HepG2 (cell line): ENCODE measurements around the gene AGRN. TPM values are rescaled to one million over a fixed set of nuclear protein-coding genes. Genes with fewer than 3 reads are reported as not detected.

ENCODE experiments used
- GZF1 ChIP-seq: sonication (generic); formaldehyde crosslinking; IDR thresholded peaks from 2 replicates; pipeline ENCODE4 v1.5.1; 2020; ENCODE audit warnings: mild to moderate bottlenecking, missing genetic modification reagents
- ISX ChIP-seq: sonication (generic); formaldehyde crosslinking; conservative IDR thresholded peaks from 2 replicates; pipeline ENCODE4 v1.5.0; 2020; ENCODE audit warnings: missing genetic modification reagents
- NFKB2 ChIP-seq: sonication (generic); formaldehyde crosslinking; IDR thresholded peaks from 2 replicates; pipeline ENCODE4 v1.4.0; 2020; ENCODE audit warnings: missing genetic modification reagents, borderline replicate concordance
- NR2F2 ChIP-seq: IDR thresholded peaks from 2 replicates; pipeline ENCODE4 v1.6.1; 2012; ENCODE audit warnings: low read depth, inconsistent platforms, borderline replicate concordance
- SMAD9 ChIP-seq: sonication (generic); formaldehyde crosslinking; IDR thresholded peaks from 2 replicates; pipeline ENCODE4 v1.5.1; 2020; ENCODE audit warnings: mild to moderate bottlenecking, missing genetic modification reagents
- SNAI1 ChIP-seq: sonication (generic); formaldehyde crosslinking; IDR thresholded peaks from 2 replicates; pipeline ENCODE4 v1.5.0; 2020; ENCODE audit warnings: mild to moderate bottlenecking, missing genetic modification reagents, borderline replicate concordance
- TP53 ChIP-seq: sonication (generic); formaldehyde crosslinking; conservative IDR thresholded peaks from 2 replicates; pipeline ENCODE4 v1.4.0; 2020; ENCODE audit warnings: missing genetic modification reagents
- TSC22D2 ChIP-seq: sonication (generic); formaldehyde crosslinking; IDR thresholded peaks from 2 replicates; pipeline ENCODE4 v1.5.1; 2020; ENCODE audit warnings: missing genetic modification reagents, mild to moderate bottlenecking, borderline replicate concordance
- ZNF354B ChIP-seq: sonication (generic); formaldehyde crosslinking; IDR thresholded peaks from 2 replicates; pipeline ENCODE4 v1.8.0; 2022; ENCODE audit warnings: mild to moderate bottlenecking, missing genetic modification reagents
- ZNF839 ChIP-seq: sonication (generic); formaldehyde crosslinking; IDR thresholded peaks from 2 replicates; pipeline ENCODE4 v1.4.0; 2020; ENCODE audit warnings: missing genetic modification reagents, mild to moderate bottlenecking, borderline replicate concordance
- ZNF841 ChIP-seq: sonication (generic); formaldehyde crosslinking; IDR thresholded peaks from 2 replicates; pipeline ENCODE4 v1.8.1; 2023; ENCODE audit warnings: missing genetic modification reagents, borderline replicate concordance
- polyA plus RNA-seq, 8 experiments: library from polyadenylated mRNA; depleted of rRNA in 3 of 8; stranded (reverse) in 7 of 8; unstranded in 1 of 8; fragments of >200 nt; fragmentation: Illumina TruSeq in 4 of 8; extraction: Trizol in 4 of 8; gene quantifications; 2 replicates each; pipeline versions ENCODE4 v1.2.1 to v1.2.3, GENCODE V29; 2011 to 2016; ENCODE audit warnings: low read depth in 4 of 8, missing spikeins in 1 of 8, mixed read lengths in 1 of 8; ENCODE audit not compliant: insufficient read depth in 1 of 8
- total RNA-seq, 5 experiments: library from RNA; depleted of rRNA; stranded (reverse); fragments of >200 nt; fragmentation: Illumina TruSeq; extraction: Trizol; gene quantifications; 2 replicates each; pipeline ENCODE4 v1.2.3, GENCODE V29; 2016; ENCODE audit warnings: low read depth in 1 of 5
- TF ChIP-seq, protein P1 (sequence below): sonication (generic); formaldehyde crosslinking; IDR thresholded peaks from 2 replicates; pipeline ENCODE4; 2020; ENCODE audit warnings: missing genetic modification reagents, mild to moderate bottlenecking, borderline replicate concordance
- TF ChIP-seq, protein P2 (sequence below): sonication (generic); formaldehyde crosslinking; IDR thresholded peaks from 2 replicates; pipeline ENCODE4 v1.4.0; 2020; ENCODE audit warnings: mild to moderate bottlenecking, missing genetic modification reagents
- TF ChIP-seq, protein P3 (sequence below): sonication (generic); formaldehyde crosslinking; IDR thresholded peaks from 2 replicates; pipeline ENCODE4 v1.5.0; 2020; ENCODE audit warnings: mild to moderate bottlenecking, missing genetic modification reagents
- TF ChIP-seq, protein P4 (sequence below), 2 experiments: sonication (generic) in 1 of 2; formaldehyde crosslinking in 1 of 2; IDR thresholded peaks; 2 replicates each; pipeline versions ENCODE4 v1.4.0 to v1.6.1; 2018 to 2020; ENCODE audit warnings: missing genetic modification reagents in 2 of 2, borderline replicate concordance in 1 of 2, low read depth in 1 of 2, mild to moderate bottlenecking in 1 of 2, missing biosample characterization in 1 of 2
- TF ChIP-seq, protein P5 (sequence below): sonication (generic); formaldehyde crosslinking; IDR thresholded peaks from 2 replicates; pipeline ENCODE4 v1.8.1; 2023; ENCODE audit warnings: mild to moderate bottlenecking, missing genetic modification reagents
- TF ChIP-seq, protein P6 (sequence below): sonication (generic); formaldehyde crosslinking; IDR thresholded peaks from 2 replicates; pipeline ENCODE4 v1.5.0; 2020; ENCODE audit warnings: mild to moderate bottlenecking, low read depth, missing genetic modification reagents, borderline replicate concordance

Gene AGRN
- total and polyA plus RNA-seq, 2 of the 13 experiments (the other 11 are each of a cell fraction or from before 2014, with no cell fraction given) = 29.8 to 65.2 TPM

DNA sequence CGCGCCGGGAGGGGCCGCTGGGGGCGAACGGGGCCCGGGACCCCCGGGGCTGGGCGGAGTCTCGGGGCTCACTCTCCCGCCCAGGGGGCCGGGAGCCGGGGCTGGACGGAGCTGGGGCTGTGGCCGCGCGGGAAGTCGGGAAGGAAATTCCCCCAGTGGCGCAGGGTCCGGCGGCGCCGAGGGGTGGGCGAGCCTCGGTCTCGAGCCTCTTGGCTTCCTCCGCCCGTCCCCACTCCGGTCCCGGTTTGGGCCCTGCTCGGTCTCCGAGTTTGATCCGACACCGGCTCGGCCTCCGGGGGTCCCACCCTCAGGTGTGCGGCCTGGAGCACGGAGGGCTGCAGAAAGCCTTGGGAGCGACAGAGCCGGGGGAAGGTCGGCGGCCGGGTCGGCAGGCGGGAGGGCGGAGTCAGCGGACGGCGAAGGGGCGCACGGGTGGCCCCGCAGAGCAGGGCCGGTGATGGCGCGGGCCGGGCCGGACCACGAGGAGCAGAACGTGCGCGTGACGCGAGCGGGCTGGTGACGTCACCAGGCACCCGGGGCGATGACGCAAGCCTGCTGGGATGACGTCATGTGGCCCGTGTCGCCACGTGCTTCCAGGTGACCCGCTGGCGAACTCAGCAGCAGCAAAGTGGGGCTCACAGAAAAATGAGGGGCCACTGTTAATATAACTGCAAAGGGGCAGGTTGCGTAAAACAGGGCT lies 19.4 kb upstream of the AGRN start (continued):
- TF ChIP-seq, protein P1, sequence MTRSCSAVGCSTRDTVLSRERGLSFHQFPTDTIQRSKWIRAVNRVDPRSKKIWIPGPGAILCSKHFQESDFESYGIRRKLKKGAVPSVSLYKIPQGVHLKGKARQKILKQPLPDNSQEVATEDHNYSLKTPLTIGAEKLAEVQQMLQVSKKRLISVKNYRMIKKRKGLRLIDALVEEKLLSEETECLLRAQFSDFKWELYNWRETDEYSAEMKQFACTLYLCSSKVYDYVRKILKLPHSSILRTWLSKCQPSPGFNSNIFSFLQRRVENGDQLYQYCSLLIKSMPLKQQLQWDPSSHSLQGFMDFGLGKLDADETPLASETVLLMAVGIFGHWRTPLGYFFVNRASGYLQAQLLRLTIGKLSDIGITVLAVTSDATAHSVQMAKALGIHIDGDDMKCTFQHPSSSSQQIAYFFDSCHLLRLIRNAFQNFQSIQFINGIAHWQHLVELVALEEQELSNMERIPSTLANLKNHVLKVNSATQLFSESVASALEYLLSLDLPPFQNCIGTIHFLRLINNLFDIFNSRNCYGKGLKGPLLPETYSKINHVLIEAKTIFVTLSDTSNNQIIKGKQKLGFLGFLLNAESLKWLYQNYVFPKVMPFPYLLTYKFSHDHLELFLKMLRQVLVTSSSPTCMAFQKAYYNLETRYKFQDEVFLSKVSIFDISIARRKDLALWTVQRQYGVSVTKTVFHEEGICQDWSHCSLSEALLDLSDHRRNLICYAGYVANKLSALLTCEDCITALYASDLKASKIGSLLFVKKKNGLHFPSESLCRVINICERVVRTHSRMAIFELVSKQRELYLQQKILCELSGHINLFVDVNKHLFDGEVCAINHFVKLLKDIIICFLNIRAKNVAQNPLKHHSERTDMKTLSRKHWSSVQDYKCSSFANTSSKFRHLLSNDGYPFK (CRISPR knock-in tag) = no peak; the same call in 1 of the 2 replicates
- TF ChIP-seq TP53 (0 out of 2 replicates have a peak, but pooled peaks have one; percentile 72), ZNF841 (CRISPR knock-in tag) (no peak), ZNF839 (CRISPR knock-in tag) (peak; percentile 29; the same call in 1 of the 2 replicates), GZF1 (CRISPR knock-in tag) (0 out of 2 replicates have a peak, but pooled peaks have one; percentile 31), NFKB2 (CRISPR knock-in tag) (peak; percentile 77), NR2F2 (no peak), ZNF354B (CRISPR knock-in tag) (no peak), SNAI1 (no peak), TSC22D2 (CRISPR knock-in tag) (peak; percentile 84; the same call in 1 of the 2 replicates), SMAD9 (CRISPR knock-in tag) (no peak), ISX (CRISPR knock-in tag) (0 out of 2 replicates have a peak, but pooled peaks have one; percentile 56)
- TF ChIP-seq, protein P2, sequence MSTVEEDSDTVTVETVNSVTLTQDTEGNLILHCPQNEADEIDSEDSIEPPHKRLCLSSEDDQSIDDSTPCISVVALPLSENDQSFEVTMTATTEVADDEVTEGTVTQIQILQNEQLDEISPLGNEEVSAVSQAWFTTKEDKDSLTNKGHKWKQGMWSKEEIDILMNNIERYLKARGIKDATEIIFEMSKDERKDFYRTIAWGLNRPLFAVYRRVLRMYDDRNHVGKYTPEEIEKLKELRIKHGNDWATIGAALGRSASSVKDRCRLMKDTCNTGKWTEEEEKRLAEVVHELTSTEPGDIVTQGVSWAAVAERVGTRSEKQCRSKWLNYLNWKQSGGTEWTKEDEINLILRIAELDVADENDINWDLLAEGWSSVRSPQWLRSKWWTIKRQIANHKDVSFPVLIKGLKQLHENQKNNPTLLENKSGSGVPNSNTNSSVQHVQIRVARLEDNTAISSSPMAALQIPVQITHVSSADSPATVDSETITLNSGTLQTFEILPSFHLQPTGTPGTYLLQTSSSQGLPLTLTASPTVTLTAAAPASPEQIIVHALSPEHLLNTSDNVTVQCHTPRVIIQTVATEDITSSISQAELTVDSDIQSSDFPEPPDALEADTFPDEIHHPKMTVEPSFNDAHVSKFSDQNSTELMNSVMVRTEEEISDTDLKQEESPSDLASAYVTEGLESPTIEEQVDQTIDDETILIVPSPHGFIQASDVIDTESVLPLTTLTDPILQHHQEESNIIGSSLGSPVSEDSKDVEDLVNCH (CRISPR knock-in tag) = no peak
- TF ChIP-seq, protein P3, sequence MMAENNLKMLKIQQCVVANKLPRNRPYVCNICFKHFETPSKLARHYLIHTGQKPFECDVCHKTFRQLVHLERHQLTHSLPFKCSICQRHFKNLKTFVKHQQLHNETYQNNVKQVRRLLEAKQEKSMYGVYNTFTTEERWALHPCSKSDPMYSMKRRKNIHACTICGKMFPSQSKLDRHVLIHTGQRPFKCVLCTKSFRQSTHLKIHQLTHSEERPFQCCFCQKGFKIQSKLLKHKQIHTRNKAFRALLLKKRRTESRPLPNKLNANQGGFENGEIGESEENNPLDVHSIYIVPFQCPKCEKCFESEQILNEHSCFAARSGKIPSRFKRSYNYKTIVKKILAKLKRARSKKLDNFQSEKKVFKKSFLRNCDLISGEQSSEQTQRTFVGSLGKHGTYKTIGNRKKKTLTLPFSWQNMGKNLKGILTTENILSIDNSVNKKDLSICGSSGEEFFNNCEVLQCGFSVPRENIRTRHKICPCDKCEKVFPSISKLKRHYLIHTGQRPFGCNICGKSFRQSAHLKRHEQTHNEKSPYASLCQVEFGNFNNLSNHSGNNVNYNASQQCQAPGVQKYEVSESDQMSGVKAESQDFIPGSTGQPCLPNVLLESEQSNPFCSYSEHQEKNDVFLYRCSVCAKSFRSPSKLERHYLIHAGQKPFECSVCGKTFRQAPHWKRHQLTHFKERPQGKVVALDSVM (CRISPR knock-in tag) = peak; percentile 64; the same call in 1 of the 2 replicates
- TF ChIP-seq, protein P4, sequence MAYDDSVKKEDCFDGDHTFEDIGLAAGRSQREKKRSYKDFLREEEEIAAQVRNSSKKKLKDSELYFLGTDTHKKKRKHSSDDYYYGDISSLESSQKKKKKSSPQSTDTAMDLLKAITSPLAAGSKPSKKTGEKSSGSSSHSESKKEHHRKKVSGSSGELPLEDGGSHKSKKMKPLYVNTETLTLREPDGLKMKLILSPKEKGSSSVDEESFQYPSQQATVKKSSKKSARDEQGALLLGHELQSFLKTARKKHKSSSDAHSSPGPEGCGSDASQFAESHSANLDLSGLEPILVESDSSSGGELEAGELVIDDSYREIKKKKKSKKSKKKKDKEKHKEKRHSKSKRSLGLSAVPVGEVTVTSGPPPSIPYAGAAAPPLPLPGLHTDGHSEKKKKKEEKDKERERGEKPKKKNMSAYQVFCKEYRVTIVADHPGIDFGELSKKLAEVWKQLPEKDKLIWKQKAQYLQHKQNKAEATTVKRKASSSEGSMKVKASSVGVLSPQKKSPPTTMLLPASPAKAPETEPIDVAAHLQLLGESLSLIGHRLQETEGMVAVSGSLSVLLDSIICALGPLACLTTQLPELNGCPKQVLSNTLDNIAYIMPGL (CRISPR knock-in tag; IDR thresholded peaks at IDR 0.05; ENCODE audit: borderline replicate concordance in 1 of 2, low read depth in 1 of 2) = peak; percentile 79 to 91
- TF ChIP-seq, protein P5, sequence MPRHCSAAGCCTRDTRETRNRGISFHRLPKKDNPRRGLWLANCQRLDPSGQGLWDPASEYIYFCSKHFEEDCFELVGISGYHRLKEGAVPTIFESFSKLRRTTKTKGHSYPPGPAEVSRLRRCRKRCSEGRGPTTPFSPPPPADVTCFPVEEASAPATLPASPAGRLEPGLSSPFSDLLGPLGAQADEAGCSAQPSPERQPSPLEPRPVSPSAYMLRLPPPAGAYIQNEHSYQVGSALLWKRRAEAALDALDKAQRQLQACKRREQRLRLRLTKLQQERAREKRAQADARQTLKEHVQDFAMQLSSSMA (CRISPR knock-in tag) = peak; percentile 48; the same call in 1 of the 2 replicates
- TF ChIP-seq, protein P6, sequence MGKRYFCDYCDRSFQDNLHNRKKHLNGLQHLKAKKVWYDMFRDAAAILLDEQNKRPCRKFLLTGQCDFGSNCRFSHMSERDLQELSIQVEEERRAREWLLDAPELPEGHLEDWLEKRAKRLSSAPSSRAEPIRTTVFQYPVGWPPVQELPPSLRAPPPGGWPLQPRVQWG = no peak
